ENCODE measurements around the gene SEPTIN8. TPM values are rescaled to one million over a fixed set of nuclear protein-coding genes. Genes with fewer than 3 reads are reported as not detected.

SEPTIN8 gene
- total and polyA plus RNA-seq, 10 of the 15 experiments (the other 5 are each of a cell fraction or from before 2014, with no cell fraction given): 6.1 to 96.1 (median 29.4) TPM

DNA sequence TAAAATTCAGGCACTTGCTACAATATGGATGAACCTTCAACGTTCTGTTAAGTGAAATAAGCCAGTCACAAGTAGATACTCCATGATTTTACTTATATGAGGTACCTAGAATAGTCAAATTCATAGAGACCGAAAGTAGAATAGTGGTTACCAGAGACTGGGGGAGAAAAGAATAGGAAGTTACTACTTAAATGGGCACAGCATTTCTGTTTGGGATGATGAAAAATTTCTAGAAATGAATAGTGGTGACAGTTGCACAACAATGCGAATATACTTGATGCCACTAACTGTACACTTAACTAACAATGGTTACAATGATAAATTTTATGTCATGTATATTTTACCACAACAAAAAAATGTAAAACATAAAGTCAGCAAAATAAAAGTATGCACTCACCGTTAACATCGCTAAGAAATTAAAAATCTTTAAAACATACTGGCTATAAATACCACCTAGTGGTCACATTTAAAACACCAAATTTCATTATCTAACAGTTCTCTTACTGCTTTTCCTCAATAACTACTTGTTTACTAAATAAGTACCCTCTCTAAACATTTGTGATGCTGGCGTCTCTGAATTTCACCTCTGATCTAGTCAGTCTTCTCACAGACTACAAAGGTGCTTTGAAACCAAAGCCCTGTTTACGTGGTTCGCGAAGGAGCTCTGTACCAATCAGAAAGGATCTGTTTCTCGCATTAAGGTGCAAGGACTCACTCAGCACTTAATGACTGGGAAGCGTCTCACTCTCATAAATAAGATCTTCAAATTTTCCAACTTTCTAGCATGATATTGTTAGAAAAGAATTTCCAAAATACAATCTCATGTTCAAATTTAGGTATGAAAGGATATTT lies 62.4 kb downstream of the SEPTIN8 start:
- ATAC-seq: peak; percentile 64
- H4K20me1 ChIP-seq (ENCODE audit: control insufficient read depth, insufficient read depth): no peaks in the 10 kb centered on the region
- RAD21 ChIA-PET (ENCODE audit: unreplicated experiment): interaction anchor here (0.7 to 2.9 kb wide), 8 partner anchors 10 to 188 kb away, joined by 3 to 16 read pairs (median 3); partner anchors contain the start of gene KIF3A
- in situ Hi-C loops (cut with MboI) (no loop called here), intact Hi-C loops (cut with micrococcal nuclease; ENCODE audit: unreplicated experiment) (loop anchor here (5.0 kb wide), 1 partner anchor 52 kb away; no protein-coding TSS in a partner anchor)
- H3K9me3 ChIP-seq (replicated peaks; ENCODE audit: control insufficient read depth, insufficient read depth, low read length): no peaks in the 10 kb centered on the region
- DNase-seq (ENCODE audit: low read depth, low spot score): no peak
- H3K9ac ChIP-seq (ENCODE audit: control insufficient read depth, insufficient read depth, low read length): no peak overlapping the region
- H3K27ac ChIP-seq (ENCODE audit: control insufficient read depth, insufficient read depth): no peak overlapping the region
- WGBS (ENCODE audit: insufficient coverage, insufficient replicate concordance, low lambda C conversion rate, missing lambda C conversion rate): 53% methylated on average over 11 of the region's 11 CpGs
- H3K4me3 ChIP-seq: no peak overlapping the region
- no peaks in the 10 kb centered on the region for H3K27me3 ChIP-seq (replicated peaks in 1 of 2; ENCODE audit: control insufficient read depth in 2 of 2, insufficient read depth in 2 of 2, low read length in 1 of 2)
- FAIRE-seq: no peak
- CTCF ChIA-PET: interaction anchor here (0.6 to 3.2 kb wide), 13 partner anchors 13 to 209 kb away, joined by 3 to 16 read pairs (median 4); no protein-coding TSS in a partner anchor
- no peak overlapping the region for H2AFZ ChIP-seq (ENCODE audit: control insufficient read depth, low read depth, low read length)
- H3K4me1 ChIP-seq (ENCODE audit: control insufficient read depth, insufficient read depth, low read length): no peaks in the 10 kb centered on the region
- H3K79me2 ChIP-seq (ENCODE audit: control insufficient read depth, insufficient read depth, low read length): no peaks in the 10 kb centered on the region
- no TSS peak for BruUV-seq (replicated peaks)
- no peak overlapping the region for H3K4me2 ChIP-seq (ENCODE audit: control insufficient read depth, insufficient read depth)
- POLR2A ChIA-PET: interaction anchor here (1.3 kb wide), 2 partner anchors 26 to 53 kb away, joined by 3 read pairs; no protein-coding TSS in a partner anchor
- H3K36me3 ChIP-seq (ENCODE audit: control insufficient read depth in 2 of 2, insufficient read depth in 2 of 2, low read length in 1 of 2): no peaks in the 10 kb centered on the region; a peak in 2 of 4 replicates
- SMC1A ChIA-PET (ENCODE audit: uncharacterized antibody, unreplicated experiment): interaction anchor here (0.8 to 4.5 kb wide), 21 partner anchors 11 to 209 kb away, joined by 3 to 33 read pairs (median 7); partner anchors contain the start of genes IL4 and KIF3A
- TF ChIP-seq, protein P1, sequence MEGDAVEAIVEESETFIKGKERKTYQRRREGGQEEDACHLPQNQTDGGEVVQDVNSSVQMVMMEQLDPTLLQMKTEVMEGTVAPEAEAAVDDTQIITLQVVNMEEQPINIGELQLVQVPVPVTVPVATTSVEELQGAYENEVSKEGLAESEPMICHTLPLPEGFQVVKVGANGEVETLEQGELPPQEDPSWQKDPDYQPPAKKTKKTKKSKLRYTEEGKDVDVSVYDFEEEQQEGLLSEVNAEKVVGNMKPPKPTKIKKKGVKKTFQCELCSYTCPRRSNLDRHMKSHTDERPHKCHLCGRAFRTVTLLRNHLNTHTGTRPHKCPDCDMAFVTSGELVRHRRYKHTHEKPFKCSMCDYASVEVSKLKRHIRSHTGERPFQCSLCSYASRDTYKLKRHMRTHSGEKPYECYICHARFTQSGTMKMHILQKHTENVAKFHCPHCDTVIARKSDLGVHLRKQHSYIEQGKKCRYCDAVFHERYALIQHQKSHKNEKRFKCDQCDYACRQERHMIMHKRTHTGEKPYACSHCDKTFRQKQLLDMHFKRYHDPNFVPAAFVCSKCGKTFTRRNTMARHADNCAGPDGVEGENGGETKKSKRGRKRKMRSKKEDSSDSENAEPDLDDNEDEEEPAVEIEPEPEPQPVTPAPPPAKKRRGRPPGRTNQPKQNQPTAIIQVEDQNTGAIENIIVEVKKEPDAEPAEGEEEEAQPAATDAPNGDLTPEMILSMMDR (IDR thresholded peaks at IDR 0.05 in 2 of 3, conservative IDR thresholded peaks at IDR 0.05 in 1 of 3; ENCODE audit: control insufficient read depth in 2 of 3, extremely low read depth in 1 of 3, insufficient read depth in 1 of 3, low read depth in 3 of 3, low read length in 3 of 3): peak in 1 of 3 experiments; percentile 28; a peak in 2 of 6 replicates
- 0 out of 2 replicates have a peak, but pooled peaks have one; percentile 8 for TF ChIP-seq RAD21 (IDR thresholded peaks at IDR 0.05; ENCODE audit: insufficient read depth, low read depth, low read length)
- TF ChIP-seq RUNX3 (IDR thresholded peaks at IDR 0.05; ENCODE audit: low read length): peak; percentile 30; the same call in 1 of the 2 replicates
- peak; percentile 92 for TF ChIP-seq MLLT1 (IDR thresholded peaks at IDR 0.05)
- TF ChIP-seq MTA3 (IDR thresholded peaks at IDR 0.05; ENCODE audit: borderline replicate concordance, low read length): no peak
- TF ChIP-seq, protein P2, sequence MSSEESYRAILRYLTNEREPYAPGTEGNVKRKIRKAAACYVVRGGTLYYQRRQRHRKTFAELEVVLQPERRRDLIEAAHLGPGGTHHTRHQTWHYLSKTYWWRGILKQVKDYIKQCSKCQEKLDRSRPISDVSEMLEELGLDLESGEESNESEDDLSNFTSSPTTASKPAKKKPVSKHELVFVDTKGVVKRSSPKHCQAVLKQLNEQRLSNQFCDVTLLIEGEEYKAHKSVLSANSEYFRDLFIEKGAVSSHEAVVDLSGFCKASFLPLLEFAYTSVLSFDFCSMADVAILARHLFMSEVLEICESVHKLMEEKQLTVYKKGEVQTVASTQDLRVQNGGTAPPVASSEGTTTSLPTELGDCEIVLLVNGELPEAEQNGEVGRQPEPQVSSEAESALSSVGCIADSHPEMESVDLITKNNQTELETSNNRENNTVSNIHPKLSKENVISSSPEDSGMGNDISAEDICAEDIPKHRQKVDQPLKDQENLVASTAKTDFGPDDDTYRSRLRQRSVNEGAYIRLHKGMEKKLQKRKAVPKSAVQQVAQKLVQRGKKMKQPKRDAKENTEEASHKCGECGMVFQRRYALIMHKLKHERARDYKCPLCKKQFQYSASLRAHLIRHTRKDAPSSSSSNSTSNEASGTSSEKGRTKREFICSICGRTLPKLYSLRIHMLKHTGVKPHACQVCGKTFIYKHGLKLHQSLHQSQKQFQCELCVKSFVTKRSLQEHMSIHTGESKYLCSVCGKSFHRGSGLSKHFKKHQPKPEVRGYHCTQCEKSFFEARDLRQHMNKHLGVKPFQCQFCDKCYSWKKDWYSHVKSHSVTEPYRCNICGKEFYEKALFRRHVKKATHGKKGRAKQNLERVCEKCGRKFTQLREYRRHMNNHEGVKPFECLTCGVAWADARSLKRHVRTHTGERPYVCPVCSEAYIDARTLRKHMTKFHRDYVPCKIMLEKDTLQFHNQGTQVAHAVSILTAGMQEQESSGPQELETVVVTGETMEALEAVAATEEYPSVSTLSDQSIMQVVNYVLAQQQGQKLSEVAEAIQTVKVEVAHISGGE (CRISPR knock-in tag; IDR thresholded peaks at IDR 0.05): no peak
- TF ChIP-seq KLF5 (IDR thresholded peaks at IDR 0.05; ENCODE audit: partially characterized antibody): no peak
- TF ChIP-seq NFIC (IDR thresholded peaks at IDR 0.05; ENCODE audit: low read depth, low read length): no peak
- peak; percentile 33; the same call in 1 of the 2 replicates for TF ChIP-seq JUNB (IDR thresholded peaks at IDR 0.05)
- TF ChIP-seq SMC3 (IDR thresholded peaks at IDR 0.05; ENCODE audit: borderline replicate concordance, low read length): peak; percentile 18; the same call in 1 of the 2 replicates
- TF ChIP-seq ZBTB33 (IDR thresholded peaks at IDR 0.05): peak; percentile 97
- TF ChIP-seq SRF (IDR thresholded peaks at IDR 0.05; ENCODE audit: low read depth in 2 of 2, low read length in 2 of 2): no peak

All from GM12878 (cell line).